ENCODE results near the gene SCUBE2. TPM values are rescaled to one million over a fixed set of nuclear protein-coding genes. Genes with fewer than 3 reads are reported as not detected.
A peak's percentile ranks its signal among the peaks of the same experiment; 100 is the strongest.

The SCUBE2 gene
- total RNA-seq, 1 experiment from 2014 or later = 0.18 TPM

- intact Hi-C loops (cut with micrococcal nuclease) = no loop called here
- H3K9me3 ChIP-seq (ENCODE audit: low read length) = no peaks in the 10 kb centered on the region
- no TSS peak for BruUV-seq (replicated peaks)
- no peak for ATAC-seq
- no peak overlapping the region for H3K9ac ChIP-seq (ENCODE audit: low read length)
- no peaks in the 10 kb centered on the region for H4K20me1 ChIP-seq (ENCODE audit: low read length)
- H3K79me2 ChIP-seq (ENCODE audit: low read length) = no peaks in the 10 kb centered on the region
- no peak overlapping the region for H3K27ac ChIP-seq (ENCODE audit: low read length)
- H3K4me2 ChIP-seq (ENCODE audit: low read length) = no peak overlapping the region
- no peak overlapping the region for H3K4me3 ChIP-seq (ENCODE audit: low read length)
- no peaks in the 10 kb centered on the region for H3F3A ChIP-seq (ENCODE audit: low read length, unreplicated experiment)
- POLR2A ChIA-PET (ENCODE audit: unreplicated experiment) = no interaction called here
- no peak overlapping the region for H2AFZ ChIP-seq (ENCODE audit: low read length)
- no peaks in the 10 kb centered on the region for H3K36me3 ChIP-seq (ENCODE audit: low read depth, low read length)
- peaks cover 9% of the 10 kb centered on the region; the same call in 1 of the 2 replicates for H3K4me1 ChIP-seq (ENCODE audit: insufficient read depth, low read length)
- H3K27me3 ChIP-seq (ENCODE audit: low read length) = no peaks in the 10 kb centered on the region
- CTCF ChIA-PET = no interaction called here
- no peak for DNase-seq
- no peaks in the 10 kb centered on the region for H3K9me2 ChIP-seq (replicated peaks; ENCODE audit: low read length)
- TF ChIP-seq EZH2 (IDR thresholded peaks at IDR 0.05; ENCODE audit: low read length, unreplicated experiment) (no peak), EZH2phosphoT487 (IDR thresholded peaks at IDR 0.05; ENCODE audit: borderline replicate concordance, low read length) (no peak), CTCF (conservative IDR thresholded peaks at IDR 0.05; ENCODE audit: low read depth, low read length) (no peak)
Measured at GRCh38 chr11:8998017-8998416, 93.4 kb downstream of the SCUBE2 start.

GRCh38 chr11:8997451-8997850, 93.9 kb downstream of the SCUBE2 start:
- BruUV-seq (replicated peaks) = no TSS peak
- TF ChIP-seq EZH2phosphoT487 (IDR thresholded peaks at IDR 0.05; ENCODE audit: borderline replicate concordance, low read length) = no peak
- no peak for TF ChIP-seq CTCF (conservative IDR thresholded peaks at IDR 0.05; ENCODE audit: low read depth, low read length)
- no peak for TF ChIP-seq EZH2 (IDR thresholded peaks at IDR 0.05; ENCODE audit: low read length, unreplicated experiment)
- POLR2A ChIA-PET (ENCODE audit: unreplicated experiment) = no interaction called here

GRCh38 chr11:8989453-8989852, 101.9 kb downstream of the SCUBE2 start:
- ATAC-seq (no peak), DNase-seq (peak; percentile 15)
- H3K4me1 ChIP-seq (ENCODE audit: insufficient read depth, low read length) = peaks cover 7% of the 10 kb centered on the region; the same call in 1 of the 2 replicates
- no peaks in the 10 kb centered on the region for H4K20me1 ChIP-seq (ENCODE audit: low read length)
- H3K9me3 ChIP-seq (ENCODE audit: low read length) = no peaks in the 10 kb centered on the region
- no peaks in the 10 kb centered on the region for H3K27me3 ChIP-seq (ENCODE audit: low read length)
- H3K27ac ChIP-seq (ENCODE audit: low read length) = no peak overlapping the region
- TF ChIP-seq CTCF (conservative IDR thresholded peaks at IDR 0.05; ENCODE audit: low read depth, low read length) (no peak), EZH2phosphoT487 (IDR thresholded peaks at IDR 0.05; ENCODE audit: borderline replicate concordance, low read length) (no peak), EZH2 (IDR thresholded peaks at IDR 0.05; ENCODE audit: low read length, unreplicated experiment) (no peak)
- BruUV-seq (replicated peaks) = no TSS peak
- POLR2A ChIA-PET (ENCODE audit: unreplicated experiment) = no interaction called here
- no peaks in the 10 kb centered on the region for H3K79me2 ChIP-seq (ENCODE audit: low read length)
- CTCF ChIA-PET = no interaction called here
- no peaks in the 10 kb centered on the region for H3K9me2 ChIP-seq (replicated peaks; ENCODE audit: low read length)
- H3K36me3 ChIP-seq (ENCODE audit: low read depth, low read length) = no peaks in the 10 kb centered on the region
- H3F3A ChIP-seq (ENCODE audit: low read length, unreplicated experiment) = no peaks in the 10 kb centered on the region
- H3K4me3 ChIP-seq (ENCODE audit: low read length) = no peak overlapping the region
- no peak overlapping the region for H2AFZ ChIP-seq (ENCODE audit: low read length)
- no peak overlapping the region for H3K4me2 ChIP-seq (ENCODE audit: low read length)
- no peak overlapping the region for H3K9ac ChIP-seq (ENCODE audit: low read length)
- intact Hi-C loops (cut with micrococcal nuclease) = no loop called here

More at GRCh38 chr11:8997451-8997850, 93.9 kb downstream of the SCUBE2 start:
- Histone ChIP-seq H3K36me3 (ENCODE audit: low read depth, low read length) (no peaks in the 10 kb centered on the region), H3K4me2 (ENCODE audit: low read length) (no peak overlapping the region), H4K20me1 (ENCODE audit: low read length) (no peaks in the 10 kb centered on the region), H3F3A (ENCODE audit: low read length, unreplicated experiment) (no peaks in the 10 kb centered on the region), H3K9ac (ENCODE audit: low read length) (no peak overlapping the region), H2AFZ (ENCODE audit: low read length) (no peak overlapping the region), H3K9me2 (replicated peaks; ENCODE audit: low read length) (no peaks in the 10 kb centered on the region), H3K79me2 (ENCODE audit: low read length) (no peaks in the 10 kb centered on the region), H3K4me3 (ENCODE audit: low read length) (no peak overlapping the region), H3K27ac (ENCODE audit: low read length) (no peak overlapping the region), H3K4me1 (ENCODE audit: insufficient read depth, low read length) (peaks cover 9% of the 10 kb centered on the region; the same call in 1 of the 2 replicates), H3K27me3 (ENCODE audit: low read length) (no peaks in the 10 kb centered on the region), H3K9me3 (ENCODE audit: low read length) (no peaks in the 10 kb centered on the region)
- DNase-seq = no peak
- no peak for ATAC-seq
- CTCF ChIA-PET = no interaction called here
- intact Hi-C loops (cut with micrococcal nuclease) = no loop called here

All from PC-3 (cell line).